OCI-M2 (cell line): Measurements from ENCODE around the gene OR10W1.

Experiments
- DNase-seq: peaks from one replicate; lab custom pipeline; 2025; ENCODE audit not compliant: unreplicated experiment; lab: John Stamatoyannopoulos, UW

The OR10W1 gene

GRCh38 chr11:58268142-58268541 is at the start of gene OR10W1:
Gene OR10W1, minus strand, starts transcription at chr11:58268260. Its CDS starts 402 bp downstream, at chr11:58267858.
- no peak for DNase-seq

GRCh38 chr11:58316142-58316541 is 48.1 kb upstream of the OR10W1 start:
- no peak for DNase-seq

GRCh38 chr11:58301576-58301975 is 33.5 kb upstream of the OR10W1 start:
- no peak for DNase-seq

GRCh38 chr11:58292017-58292416 is 24.0 kb upstream of the OR10W1 start:
- DNase-seq, result no peak

- DNase-seq, result no peak
Measured at GRCh38 chr11:58289266-58289665, 21.2 kb upstream of the OR10W1 start.

GRCh38 chr11:58286249-58286648 is 18.2 kb upstream of the OR10W1 start:
- no peak for DNase-seq

GRCh38 chr11:58285483-58286040 is 17.5 kb upstream of the OR10W1 start:
- no peak for DNase-seq

GRCh38 chr11:58276151-58276550 is 8.1 kb upstream of the OR10W1 start:
- no peak for DNase-seq

GRCh38 chr11:58275002-58275401 is 6.9 kb upstream of the OR10W1 start:
- no peak for DNase-seq

- DNase-seq, result no peak
Measured at GRCh38 chr11:58259983-58260382, 8.1 kb downstream of the OR10W1 start.

GRCh38 chr11:58254936-58255335 is 13.1 kb downstream of the OR10W1 start:
- no peak for DNase-seq

- DNase-seq, result no peak
Measured at GRCh38 chr11:58243954-58244353, 24.1 kb downstream of the OR10W1 start.

- DNase-seq, result no peak
Measured at GRCh38 chr11:58227956-58228615, 40.0 kb downstream of the OR10W1 start.

- no peak for DNase-seq
Measured at GRCh38 chr11:58222721-58223120, 45.3 kb downstream of the OR10W1 start.
